Stimulated activated CD8-positive, alpha-beta memory T cell treated with anti-CD3 and anti-CD28 coated beads, Interleukin-7, amount 100 ng/mL, for 48 hours (primary cell): ENCODE results near the gene FSTL4.
A peak's percentile ranks its signal among the peaks of the same experiment; 100 is the strongest.

Source experiments
- DNase-seq, 2 donors: peaks; one replicate each; pipeline ENCODE4 v3.0.0-alpha.2; 2020; ENCODE audit warnings: low read depth in 1 of 2; ENCODE audit errors: extremely low read depth in 1 of 2

FSTL4 gene

GRCh38 chr5:133433641-133434040, 178.7 kb downstream of the FSTL4 start:
- no peak for DNase-seq

- no peak for DNase-seq
Observed at GRCh38 chr5:133432956-133433532, 179.3 kb downstream of the FSTL4 start.

GRCh38 chr5:133431326-133431865, 180.9 kb downstream of the FSTL4 start:
- no peak for DNase-seq

GRCh38 chr5:133430095-133430494, 182.2 kb downstream of the FSTL4 start:
- no peak for DNase-seq

GRCh38 chr5:133429046-133429445, 183.3 kb downstream of the FSTL4 start:
- no peak for DNase-seq

GRCh38 chr5:133428072-133428660, 184.2 kb downstream of the FSTL4 start:
- no peak for DNase-seq

- no peak for DNase-seq
Observed at GRCh38 chr5:133427121-133427777, 185.1 kb downstream of the FSTL4 start.

GRCh38 chr5:133426264-133426663, 186.1 kb downstream of the FSTL4 start:
- no peak for DNase-seq

GRCh38 chr5:133425764-133426163, 186.6 kb downstream of the FSTL4 start:
- DNase-seq: no peak

GRCh38 chr5:133425222-133425621, 187.1 kb downstream of the FSTL4 start:
- no peak for DNase-seq

- DNase-seq: peak; percentile 33 to 64
Observed at GRCh38 chr5:133423618-133424282, 188.6 kb downstream of the FSTL4 start.

- DNase-seq: no peak
Observed at GRCh38 chr5:133423011-133423617, 189.2 kb downstream of the FSTL4 start.

- no peak for DNase-seq
Observed at GRCh38 chr5:133421806-133422205, 190.5 kb downstream of the FSTL4 start.

- DNase-seq: no peak
Observed at GRCh38 chr5:133421394-133421793, 190.9 kb downstream of the FSTL4 start.

GRCh38 chr5:133420440-133421301, 191.7 kb downstream of the FSTL4 start:
- DNase-seq: no peak

GRCh38 chr5:133415906-133416305, 196.4 kb downstream of the FSTL4 start:
- no peak for DNase-seq

- no peak for DNase-seq
Observed at GRCh38 chr5:133415506-133415905, 196.8 kb downstream of the FSTL4 start.

GRCh38 chr5:133412661-133413060, 199.7 kb downstream of the FSTL4 start:
- DNase-seq: no peak

- no peak for DNase-seq
Observed at GRCh38 chr5:133410335-133410828, 202.0 kb downstream of the FSTL4 start.

GRCh38 chr5:133409210-133409674, 203.1 kb downstream of the FSTL4 start:
- no peak for DNase-seq
